ENCODE results near the gene HES4. TPM values are rescaled to one million over a fixed set of nuclear protein-coding genes. Genes with fewer than 3 reads are reported as not detected.

The HES4 gene
- total RNA-seq, 1 experiment from 2014 or later = 145 TPM

- no peak for TF ChIP-seq SRF (IDR thresholded peaks at IDR 0.05; ENCODE audit: low read depth)
- no peak for TF ChIP-seq SIN3A (IDR thresholded peaks at IDR 0.05; ENCODE audit: low read depth)
- no peak for TF ChIP-seq SP1 (IDR thresholded peaks at IDR 0.05; ENCODE audit: low read depth)
- TF ChIP-seq ELF1 (IDR thresholded peaks at IDR 0.05; ENCODE audit: borderline replicate concordance, low read depth) = no peak
- TF ChIP-seq EZH2phosphoT487 (IDR thresholded peaks at IDR 0.05; ENCODE audit: borderline replicate concordance) = no peak
- TF ChIP-seq CBX3 (IDR thresholded peaks at IDR 0.05; ENCODE audit: low read depth) = no peak
- no peak for TF ChIP-seq ZNF274 (IDR thresholded peaks at IDR 0.05; ENCODE audit: low read depth, low read length)
- TF ChIP-seq POLR2AphosphoS5 (IDR thresholded peaks at IDR 0.05; ENCODE audit: low read depth, low read length) = no peak
- no peaks in the 10 kb centered on the region for H3K36me3 ChIP-seq (ENCODE audit: control insufficient read depth in 1 of 2, insufficient read depth in 2 of 2, low read length in 2 of 2)
- H3K4me3 ChIP-seq (replicated peaks in 1 of 2; ENCODE audit: low read depth in 1 of 2, low read length in 2 of 2) = no peak overlapping the region
- no peak for DNase-seq (ENCODE audit: low read depth, low spot score)
- no peak overlapping the region for H3K9ac ChIP-seq (ENCODE audit: low read length)
- ChIA-PET POLR2A (no interaction called here), CTCF (no interaction called here), RAD21 (ENCODE audit: low non-redundant PET in 1 of 2, low total read pairs in 2 of 2, uncharacterized antibody in 2 of 2, unreplicated experiment in 2 of 2) (no interaction called here)
- no peak for ATAC-seq
- no peak overlapping the region for H3K4me2 ChIP-seq (ENCODE audit: low read length)
- intact Hi-C loops (cut with micrococcal nuclease) = no loop called here
- H2AFZ ChIP-seq (ENCODE audit: low read depth, low read length, poor library complexity, severe bottlenecking) = no peak overlapping the region
- no peak overlapping the region for H3K27ac ChIP-seq (ENCODE audit: low read depth, low read length)
- no TSS peak for BruUV-seq (replicated peaks)
- no peaks in the 10 kb centered on the region for H3K79me2 ChIP-seq (ENCODE audit: insufficient read depth, low read length)
- H3K4me1 ChIP-seq (ENCODE audit: control insufficient read depth in 1 of 2, insufficient read depth in 2 of 2, low read length in 2 of 2) = peaks cover 9 to 22% of the 10 kb centered on the region in 2 experiments
- H3K9me3 ChIP-seq (ENCODE audit: control insufficient read depth in 1 of 2, insufficient read depth in 1 of 2, low read depth in 1 of 2, low read length in 2 of 2) = no peaks in the 10 kb centered on the region; a peak in 1 of 4 replicates
- no peaks in the 10 kb centered on the region for H3K27me3 ChIP-seq (ENCODE audit: insufficient read depth, low read length)
- no peaks in the 10 kb centered on the region for H4K20me1 ChIP-seq (ENCODE audit: insufficient read depth)
- H3K9me2 ChIP-seq (ENCODE audit: insufficient read depth) = no peaks in the 10 kb centered on the region
Observed at GRCh38 chr1:974293-974640, 25.6 kb downstream of the HES4 start.

- BruUV-seq (replicated peaks) = no TSS peak
Observed at GRCh38 chr1:973459-974292, 26.2 kb downstream of the HES4 start.

More at GRCh38 chr1:973459-974292, 26.2 kb downstream of the HES4 start:
- no peak overlapping the region for H3K4me3 ChIP-seq (replicated peaks in 1 of 2; ENCODE audit: low read depth in 1 of 2, low read length in 2 of 2)
- H3K9me2 ChIP-seq (ENCODE audit: insufficient read depth) = no peaks in the 10 kb centered on the region
- no peak overlapping the region for H3K9ac ChIP-seq (ENCODE audit: low read length)
- H3K79me2 ChIP-seq (ENCODE audit: insufficient read depth, low read length) = no peaks in the 10 kb centered on the region
- ChIA-PET POLR2A (no interaction called here), CTCF (no interaction called here), RAD21 (ENCODE audit: low non-redundant PET in 1 of 2, low total read pairs in 2 of 2, uncharacterized antibody in 2 of 2, unreplicated experiment in 2 of 2) (no interaction called here)
- H2AFZ ChIP-seq (ENCODE audit: low read depth, low read length, poor library complexity, severe bottlenecking) = no peak overlapping the region
- H3K27ac ChIP-seq (ENCODE audit: low read depth, low read length) = no peak overlapping the region
- H3K36me3 ChIP-seq (ENCODE audit: control insufficient read depth in 1 of 2, insufficient read depth in 2 of 2, low read length in 2 of 2) = no peaks in the 10 kb centered on the region
- no peak for DNase-seq (ENCODE audit: low read depth, low spot score)
- ATAC-seq = no peak
- no peak overlapping the region for H3K4me2 ChIP-seq (ENCODE audit: low read length)
- intact Hi-C loops (cut with micrococcal nuclease) = no loop called here
- H4K20me1 ChIP-seq (ENCODE audit: insufficient read depth) = no peaks in the 10 kb centered on the region
- TF ChIP-seq CTCF (IDR thresholded peaks at IDR 0.05 in 2 of 3, conservative IDR thresholded peaks at IDR 0.05 in 1 of 3; ENCODE audit: borderline replicate concordance in 1 of 3, insufficient read depth in 1 of 3, low read depth in 2 of 3, low read length in 2 of 3) = no peak
- TF ChIP-seq POLR2A (IDR thresholded peaks at IDR 0.05; ENCODE audit: borderline replicate concordance, extremely low read depth, insufficient read depth, insufficient read length) = no peak
- TF ChIP-seq TCF7L2 (IDR thresholded peaks at IDR 0.05; ENCODE audit: borderline replicate concordance, extremely low read depth, insufficient read depth, insufficient read length) = no peak
- no peaks in the 10 kb centered on the region; a peak in 1 of 4 replicates for H3K9me3 ChIP-seq (ENCODE audit: control insufficient read depth in 1 of 2, insufficient read depth in 1 of 2, low read depth in 1 of 2, low read length in 2 of 2)
- H3K4me1 ChIP-seq (ENCODE audit: control insufficient read depth in 1 of 2, insufficient read depth in 2 of 2, low read length in 2 of 2) = peaks cover 9 to 22% of the 10 kb centered on the region in 2 experiments
- no peaks in the 10 kb centered on the region for H3K27me3 ChIP-seq (ENCODE audit: insufficient read depth, low read length)

Measured in HCT116 (cell line).